Uterus (tissue), 2 donors: ENCODE measurements around the gene PAIP2.

Experiments used
- CTCF ChIP-seq, 4 experiments: fragments of 200-600 bp in 2 of 4; fragments of 450-650 bp in 2 of 4; sonication (generic) in 2 of 4; IDR thresholded peaks; one replicate each; pipeline ENCODE4 v1.5.1; 2016 to 2019; ENCODE audit warnings: antibody characterized with exemption in 4 of 4, mild to moderate bottlenecking in 2 of 4, moderate library complexity in 1 of 4
- POLR2A ChIP-seq, 2 donors: fragments of 450-650 bp; IDR thresholded peaks; one replicate each; pipeline ENCODE4 v1.6.1; 2016; ENCODE audit warnings: antibody characterized with exemption in 2 of 2, mild to moderate bottlenecking in 1 of 2, moderate library complexity in 1 of 2

GRCh38 chr5:139361835-139362429 lies 20.3 kb downstream of the PAIP2 start:
- TF ChIP-seq POLR2A (IDR thresholded peaks at IDR 0.05) (no peak), CTCF (IDR thresholded peaks at IDR 0.05) (no peak)
